HG02885 (cell line): ENCODE measurements around the gene GLI1.
"Not testable (repeated sequence)": the region's sequence is repeated elsewhere in the genome, so short reads cannot be mapped to it uniquely, and the experiment has no call there.

Experiments
- ATAC-seq: cut with Tn5 transposase; IDR thresholded peaks from one replicate; pipeline ENCODE4 v1.9.1; 2021; ENCODE audit warnings: mild to moderate bottlenecking; ENCODE audit not compliant: unreplicated experiment, poor library complexity

GLI1 gene

GRCh38 chr12:57459750-57460467 is at the start of gene GLI1:
TSS of gene GLI1 (plus strand) at chr12:57459785. CDS start at chr12:57463692, 3,907 bp downstream.
- ATAC-seq = no peak

GRCh38 chr12:57410534-57410933 is 49.1 kb upstream of the GLI1 start:
- ATAC-seq = no peak

- ATAC-seq = not testable (repeated sequence)
These were observed 45.4 kb upstream of the GLI1 start for GRCh38 chr12:57414160-57414559.

GRCh38 chr12:57415088-57415487 is 44.5 kb upstream of the GLI1 start:
- no peak for ATAC-seq

- no peak for ATAC-seq
These were observed 43.3 kb upstream of the GLI1 start for GRCh38 chr12:57416039-57416996.

GRCh38 chr12:57418255-57418654 is 41.3 kb upstream of the GLI1 start:
- ATAC-seq = no peak

GRCh38 chr12:57419495-57419894 is 40.1 kb upstream of the GLI1 start:
- ATAC-seq = no peak

- ATAC-seq = no peak
These were observed 39.1 kb upstream of the GLI1 start for GRCh38 chr12:57420482-57420881.

- ATAC-seq = not testable (repeated sequence)
These were observed 32.6 kb upstream of the GLI1 start for GRCh38 chr12:57426948-57427347.

- ATAC-seq = no peak
These were observed 30.6 kb upstream of the GLI1 start for GRCh38 chr12:57428965-57429364.

GRCh38 chr12:57429473-57430111 is 30.0 kb upstream of the GLI1 start:
- ATAC-seq = no peak

GRCh38 chr12:57430112-57430930 is 29.3 kb upstream of the GLI1 start:
- peak; percentile 60 for ATAC-seq

- ATAC-seq = peak; percentile 96
These were observed 28.5 kb upstream of the GLI1 start, which contains the start of gene R3HDM2 for GRCh38 chr12:57430931-57431566. TSS of gene R3HDM2 (minus strand) at chr12:57431043. CDS start at chr12:57310428, 120,615 bp downstream.

- ATAC-seq = no peak
These were observed 27.9 kb upstream of the GLI1 start for GRCh38 chr12:57431654-57432188.

GRCh38 chr12:57433370-57433769 is 26.2 kb upstream of the GLI1 start:
- ATAC-seq = no peak

- ATAC-seq = no peak
These were observed 24.9 kb upstream of the GLI1 start, which contains the start of gene INHBC for GRCh38 chr12:57434517-57435223. TSS of gene INHBC (plus strand) at chr12:57434784. CDS start at chr12:57434887, 103 bp downstream.

- ATAC-seq = no peak
These were observed 24.3 kb upstream of the GLI1 start for GRCh38 chr12:57435293-57435692.

GRCh38 chr12:57438400-57438799 is 21.2 kb upstream of the GLI1 start:
- ATAC-seq = no peak
